Astrocyte (in vitro differentiated cells and primary cell): ENCODE data around the gene CTNNA3.

ENCODE experiments used
- CTCF ChIP-seq: IDR thresholded peaks from 2 replicates; pipeline ENCODE4 v1.5.1; 2011; ENCODE audit warnings: low read depth, mild to moderate bottlenecking, inconsistent platforms, low read length, moderate library complexity; ENCODE audit not compliant: insufficient read depth
- EZH2 ChIP-seq: IDR thresholded peaks from 2 replicates; pipeline ENCODE4 v1.6.1; 2012; ENCODE audit warnings: mild to moderate bottlenecking, low read length, inconsistent platforms; ENCODE audit not compliant: insufficient read depth

- TF ChIP-seq CTCF (no peak), EZH2 (no peak)
Measured at GRCh38 chr10:66809402-66809801, 886.6 kb downstream of the CTNNA3 start.
